Measurements from ENCODE around the gene EIF3J.

DNA sequence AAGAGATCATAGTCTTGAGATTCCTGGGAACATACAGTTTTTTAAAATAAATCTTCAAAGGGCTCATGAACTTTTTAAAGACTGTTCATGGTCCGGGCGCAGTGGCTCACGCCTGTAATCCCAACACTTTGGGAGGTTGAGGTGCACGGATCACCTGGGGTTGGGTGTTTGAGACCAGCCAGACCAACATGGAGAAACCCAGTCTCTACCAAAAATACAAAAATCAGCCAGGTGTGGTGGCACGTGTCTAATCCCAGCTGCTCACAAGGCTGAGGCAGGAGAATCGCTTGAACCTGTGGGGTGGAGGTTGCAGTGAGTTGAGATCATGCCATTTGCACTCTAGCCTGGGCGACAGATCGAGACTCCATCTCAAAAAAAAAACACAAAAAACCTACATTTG lies 41.4 kb upstream of the EIF3J start:
- TF ChIP-seq, protein P1, sequence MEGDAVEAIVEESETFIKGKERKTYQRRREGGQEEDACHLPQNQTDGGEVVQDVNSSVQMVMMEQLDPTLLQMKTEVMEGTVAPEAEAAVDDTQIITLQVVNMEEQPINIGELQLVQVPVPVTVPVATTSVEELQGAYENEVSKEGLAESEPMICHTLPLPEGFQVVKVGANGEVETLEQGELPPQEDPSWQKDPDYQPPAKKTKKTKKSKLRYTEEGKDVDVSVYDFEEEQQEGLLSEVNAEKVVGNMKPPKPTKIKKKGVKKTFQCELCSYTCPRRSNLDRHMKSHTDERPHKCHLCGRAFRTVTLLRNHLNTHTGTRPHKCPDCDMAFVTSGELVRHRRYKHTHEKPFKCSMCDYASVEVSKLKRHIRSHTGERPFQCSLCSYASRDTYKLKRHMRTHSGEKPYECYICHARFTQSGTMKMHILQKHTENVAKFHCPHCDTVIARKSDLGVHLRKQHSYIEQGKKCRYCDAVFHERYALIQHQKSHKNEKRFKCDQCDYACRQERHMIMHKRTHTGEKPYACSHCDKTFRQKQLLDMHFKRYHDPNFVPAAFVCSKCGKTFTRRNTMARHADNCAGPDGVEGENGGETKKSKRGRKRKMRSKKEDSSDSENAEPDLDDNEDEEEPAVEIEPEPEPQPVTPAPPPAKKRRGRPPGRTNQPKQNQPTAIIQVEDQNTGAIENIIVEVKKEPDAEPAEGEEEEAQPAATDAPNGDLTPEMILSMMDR (conservative IDR thresholded peaks at IDR 0.05; ENCODE audit: low read depth, low read length): no peak
- TF ChIP-seq EZH2phosphoT487 (IDR thresholded peaks at IDR 0.05; ENCODE audit: borderline replicate concordance, low read length): no peak
- TF ChIP-seq EZH2 (IDR thresholded peaks at IDR 0.05; ENCODE audit: low read length, unreplicated experiment): no peak

Data from PC-3 (cell line).